Prostate gland (tissue), 2 donors: Measurements from ENCODE around the gene PIEZO2.

Source experiments
- POLR2A ChIP-seq: fragments of 450-650 bp; IDR thresholded peaks from one replicate; pipeline ENCODE4 v1.6.1; 2016; ENCODE audit warnings: antibody characterized with exemption, mild to moderate bottlenecking
- TF ChIP-seq, protein P1 (sequence below), 4 experiments: fragments of 200-600 bp in 2 of 4; fragments of 450-650 bp in 2 of 4; sonication (generic) in 2 of 4; IDR thresholded peaks; 1 replicate in 3 of 4; 2 replicates in 1 of 4; pipeline ENCODE4 v1.5.1; 2016 to 2019; ENCODE audit warnings: antibody characterized with exemption in 4 of 4, mild to moderate bottlenecking in 2 of 4, moderate library complexity in 2 of 4

DNA sequence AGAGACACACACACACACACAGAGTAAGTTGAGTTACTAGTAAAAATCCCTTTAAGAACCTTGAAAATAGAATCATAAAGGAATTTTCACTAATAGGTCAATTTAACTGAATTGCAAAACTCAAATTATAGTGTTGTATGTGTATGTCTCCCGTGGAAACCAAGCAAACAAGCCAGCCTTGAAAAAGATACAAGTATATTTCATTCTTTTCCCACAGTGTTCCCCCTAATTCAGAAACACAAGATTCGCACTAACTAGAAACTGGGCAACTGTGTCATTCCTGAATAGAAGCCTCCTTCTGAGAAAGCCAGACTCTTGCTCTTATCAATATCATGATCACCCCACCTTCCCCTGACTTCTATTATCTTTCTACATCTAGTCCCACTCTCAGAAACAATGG lies 229.5 kb downstream of the PIEZO2 start:
- TF ChIP-seq, protein P1, sequence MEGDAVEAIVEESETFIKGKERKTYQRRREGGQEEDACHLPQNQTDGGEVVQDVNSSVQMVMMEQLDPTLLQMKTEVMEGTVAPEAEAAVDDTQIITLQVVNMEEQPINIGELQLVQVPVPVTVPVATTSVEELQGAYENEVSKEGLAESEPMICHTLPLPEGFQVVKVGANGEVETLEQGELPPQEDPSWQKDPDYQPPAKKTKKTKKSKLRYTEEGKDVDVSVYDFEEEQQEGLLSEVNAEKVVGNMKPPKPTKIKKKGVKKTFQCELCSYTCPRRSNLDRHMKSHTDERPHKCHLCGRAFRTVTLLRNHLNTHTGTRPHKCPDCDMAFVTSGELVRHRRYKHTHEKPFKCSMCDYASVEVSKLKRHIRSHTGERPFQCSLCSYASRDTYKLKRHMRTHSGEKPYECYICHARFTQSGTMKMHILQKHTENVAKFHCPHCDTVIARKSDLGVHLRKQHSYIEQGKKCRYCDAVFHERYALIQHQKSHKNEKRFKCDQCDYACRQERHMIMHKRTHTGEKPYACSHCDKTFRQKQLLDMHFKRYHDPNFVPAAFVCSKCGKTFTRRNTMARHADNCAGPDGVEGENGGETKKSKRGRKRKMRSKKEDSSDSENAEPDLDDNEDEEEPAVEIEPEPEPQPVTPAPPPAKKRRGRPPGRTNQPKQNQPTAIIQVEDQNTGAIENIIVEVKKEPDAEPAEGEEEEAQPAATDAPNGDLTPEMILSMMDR (IDR thresholded peaks at IDR 0.05): no peak
- no peak for TF ChIP-seq POLR2A
